ENCODE measurements around the gene L3HYPDH. TPM values are rescaled to one million over a fixed set of nuclear protein-coding genes. Genes with fewer than 3 reads are reported as not detected.

Gene L3HYPDH
- total RNA-seq, 2 donors from 2014 or later = 8.7 to 10.2 TPM

DNA sequence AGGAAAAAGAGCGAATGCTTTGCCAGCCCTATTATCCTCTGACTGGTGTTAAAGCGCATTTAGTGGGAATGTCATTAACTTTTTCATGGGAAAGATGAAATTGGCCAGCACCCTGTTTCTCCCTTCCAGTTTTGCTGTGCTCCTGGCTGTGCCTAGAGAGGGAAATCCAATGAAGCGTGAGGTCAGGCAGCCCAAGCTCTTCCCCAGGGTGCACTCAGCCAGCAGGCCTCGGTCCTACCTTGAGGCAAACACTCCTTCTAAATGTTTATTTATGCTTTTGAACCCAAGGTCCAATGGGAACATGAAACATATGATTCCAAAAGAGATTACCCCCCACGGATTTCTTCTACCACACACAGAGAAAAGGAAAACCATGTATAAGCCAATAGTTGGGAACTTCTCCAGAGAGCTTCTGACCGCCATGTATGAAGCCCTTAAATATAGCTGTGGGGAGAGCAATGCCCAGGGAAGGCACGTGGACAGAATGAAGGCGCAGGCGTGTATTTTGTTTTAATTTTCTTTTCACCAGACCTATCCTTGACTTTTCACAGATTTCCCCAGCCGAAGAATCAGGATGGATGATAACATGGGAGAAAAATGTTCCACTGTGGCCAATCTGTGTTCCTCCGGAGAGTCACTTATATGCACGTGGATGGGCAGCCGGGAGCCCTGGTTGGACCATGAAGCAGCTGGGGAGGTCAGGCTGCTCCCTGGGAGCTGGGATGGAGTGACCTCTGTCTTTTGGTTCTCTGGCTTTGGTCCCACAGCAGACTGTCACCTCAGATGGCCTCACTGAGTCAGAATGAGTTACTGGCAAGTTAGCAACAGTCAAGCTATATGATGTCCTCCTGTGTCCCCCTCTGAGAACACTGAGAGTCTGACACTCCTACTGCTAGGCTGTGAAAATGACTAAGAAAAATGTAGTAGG lies 56.3 kb downstream of the L3HYPDH start:
- Histone ChIP-seq H3K4me3 (no peak overlapping the region), H3K27me3 (no peaks in the 10 kb centered on the region), H3K4me1 (no peaks in the 10 kb centered on the region), H3K36me3 (no peaks in the 10 kb centered on the region), H3K9ac (ENCODE audit: low read depth in 2 of 2, low read length in 2 of 2) (no peak overlapping the region), H3K27ac (no peak overlapping the region), H3K9me3 (no peaks in the 10 kb centered on the region)
- TF ChIP-seq, protein P1, sequence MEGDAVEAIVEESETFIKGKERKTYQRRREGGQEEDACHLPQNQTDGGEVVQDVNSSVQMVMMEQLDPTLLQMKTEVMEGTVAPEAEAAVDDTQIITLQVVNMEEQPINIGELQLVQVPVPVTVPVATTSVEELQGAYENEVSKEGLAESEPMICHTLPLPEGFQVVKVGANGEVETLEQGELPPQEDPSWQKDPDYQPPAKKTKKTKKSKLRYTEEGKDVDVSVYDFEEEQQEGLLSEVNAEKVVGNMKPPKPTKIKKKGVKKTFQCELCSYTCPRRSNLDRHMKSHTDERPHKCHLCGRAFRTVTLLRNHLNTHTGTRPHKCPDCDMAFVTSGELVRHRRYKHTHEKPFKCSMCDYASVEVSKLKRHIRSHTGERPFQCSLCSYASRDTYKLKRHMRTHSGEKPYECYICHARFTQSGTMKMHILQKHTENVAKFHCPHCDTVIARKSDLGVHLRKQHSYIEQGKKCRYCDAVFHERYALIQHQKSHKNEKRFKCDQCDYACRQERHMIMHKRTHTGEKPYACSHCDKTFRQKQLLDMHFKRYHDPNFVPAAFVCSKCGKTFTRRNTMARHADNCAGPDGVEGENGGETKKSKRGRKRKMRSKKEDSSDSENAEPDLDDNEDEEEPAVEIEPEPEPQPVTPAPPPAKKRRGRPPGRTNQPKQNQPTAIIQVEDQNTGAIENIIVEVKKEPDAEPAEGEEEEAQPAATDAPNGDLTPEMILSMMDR (IDR thresholded peaks at IDR 0.05) = no peak
- no peak for DNase-seq
- intact Hi-C loops (cut with DNase I) = no loop called here

- no peaks in the 10 kb centered on the region for H3K9me3 ChIP-seq
- H3K9ac ChIP-seq (ENCODE audit: low read depth in 2 of 2, low read length in 2 of 2) = no peak overlapping the region
- DNase-seq = no peak
- H3K27me3 ChIP-seq = no peaks in the 10 kb centered on the region
- H3K36me3 ChIP-seq = no peaks in the 10 kb centered on the region
- TF ChIP-seq, protein P1 (IDR thresholded peaks at IDR 0.05) = no peak
- no peaks in the 10 kb centered on the region for H3K4me1 ChIP-seq
- intact Hi-C loops (cut with DNase I) = no loop called here
- H3K4me3 ChIP-seq = no peak overlapping the region
- no peak overlapping the region for H3K27ac ChIP-seq
Observed at GRCh38 chr14:59425322-59425935, 58.8 kb downstream of the L3HYPDH start.

DNA sequence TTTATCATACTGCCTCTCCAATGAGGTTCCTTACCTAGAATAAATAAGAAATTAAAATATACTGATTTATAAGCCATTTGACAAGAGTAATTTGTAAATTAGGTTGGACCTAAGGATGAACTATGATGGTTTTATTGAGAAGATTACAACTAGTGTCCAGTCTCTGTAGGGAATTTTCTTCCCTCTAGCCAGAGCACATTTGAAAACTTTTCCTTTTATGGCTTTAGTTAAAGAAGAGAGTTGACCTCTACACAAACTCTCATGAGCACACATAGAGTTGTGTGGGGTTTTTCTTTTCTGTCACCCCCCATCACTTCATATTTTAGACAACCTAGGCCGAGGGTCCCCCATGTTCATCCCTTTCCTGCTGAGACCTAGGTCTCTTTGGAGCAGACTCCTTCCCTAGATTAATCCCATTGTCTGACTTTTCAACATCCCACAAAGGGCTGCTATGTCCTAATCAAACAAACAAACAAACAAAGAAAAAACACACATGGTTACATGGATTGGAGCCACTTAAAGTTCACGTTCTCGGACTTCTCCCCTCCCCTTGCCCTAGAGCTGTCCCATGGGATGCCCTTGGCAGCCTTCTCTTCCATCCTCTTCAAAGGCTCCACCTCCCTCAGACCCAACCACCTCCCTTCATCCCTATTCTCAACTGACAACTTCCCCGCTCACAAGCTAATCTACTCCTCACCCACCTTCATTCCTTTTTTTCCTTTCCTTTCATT lies 59.7 kb downstream of the L3HYPDH start:
- no peaks in the 10 kb centered on the region for H3K27me3 ChIP-seq
- H3K27ac ChIP-seq = no peak overlapping the region
- no peaks in the 10 kb centered on the region for H3K36me3 ChIP-seq
- no peaks in the 10 kb centered on the region for H3K4me1 ChIP-seq
- DNase-seq = no peak
- TF ChIP-seq, protein P1 (IDR thresholded peaks at IDR 0.05) = no peak
- no peak overlapping the region for H3K9ac ChIP-seq (ENCODE audit: low read depth in 2 of 2, low read length in 2 of 2)
- H3K4me3 ChIP-seq = no peak overlapping the region
- intact Hi-C loops (cut with DNase I) = no loop called here
- H3K9me3 ChIP-seq = no peaks in the 10 kb centered on the region

Other genes with a start within 250 kb of the L3HYPDH start
- gene GPR135, start 19.0 kb downstream of the L3HYPDH start, total RNA-seq = 1 to 10 TPM in 1 of 2 donors, under 1 TPM in 1; 0.61 to 1.4 TPM
- gene JKAMP, start 109 bp upstream of the L3HYPDH start, total RNA-seq = 10 to 100 TPM; 26.6 to 34.0 TPM
- under 1 TPM; 0.27 to 0.32 TPM for gene CCDC175, start 92.4 kb upstream of the L3HYPDH start, total RNA-seq

All from colonic mucosa (tissue), 4 donors.